Uterus (tissue), 2 donors: Measurements from ENCODE around the gene DNAH7.

Experiments used
- POLR2A ChIP-seq, 2 donors: fragments of 450-650 bp; IDR thresholded peaks; one replicate each; pipeline ENCODE4 v1.6.1; 2016; ENCODE audit warnings: antibody characterized with exemption in 2 of 2, mild to moderate bottlenecking in 1 of 2, moderate library complexity in 1 of 2
- TF ChIP-seq, protein P1 (sequence below), 4 experiments: fragments of 200-600 bp in 2 of 4; fragments of 450-650 bp in 2 of 4; sonication (generic) in 2 of 4; IDR thresholded peaks; one replicate each; pipeline ENCODE4 v1.5.1; 2016 to 2019; ENCODE audit warnings: antibody characterized with exemption in 4 of 4, mild to moderate bottlenecking in 2 of 4, moderate library complexity in 1 of 4

DNA sequence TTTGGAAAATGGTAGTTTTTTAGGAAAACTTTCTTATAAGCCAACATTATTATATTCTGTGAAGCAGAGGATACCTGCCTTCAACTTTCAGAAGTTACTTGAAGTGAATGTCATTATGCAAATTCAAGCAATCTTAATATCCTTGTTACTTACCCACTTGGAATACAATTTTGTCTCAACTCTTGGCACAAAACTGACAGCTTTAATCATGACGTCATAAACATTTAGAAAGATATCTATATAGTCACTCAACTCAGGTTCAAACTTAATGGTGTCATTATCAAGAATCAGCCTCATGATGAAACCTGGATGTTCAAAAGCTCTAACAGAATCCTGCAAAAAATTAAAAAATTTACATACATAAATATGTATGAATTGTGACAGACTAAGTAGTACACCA lies 68.1 kb downstream of the DNAH7 start:
- TF ChIP-seq, protein P1, sequence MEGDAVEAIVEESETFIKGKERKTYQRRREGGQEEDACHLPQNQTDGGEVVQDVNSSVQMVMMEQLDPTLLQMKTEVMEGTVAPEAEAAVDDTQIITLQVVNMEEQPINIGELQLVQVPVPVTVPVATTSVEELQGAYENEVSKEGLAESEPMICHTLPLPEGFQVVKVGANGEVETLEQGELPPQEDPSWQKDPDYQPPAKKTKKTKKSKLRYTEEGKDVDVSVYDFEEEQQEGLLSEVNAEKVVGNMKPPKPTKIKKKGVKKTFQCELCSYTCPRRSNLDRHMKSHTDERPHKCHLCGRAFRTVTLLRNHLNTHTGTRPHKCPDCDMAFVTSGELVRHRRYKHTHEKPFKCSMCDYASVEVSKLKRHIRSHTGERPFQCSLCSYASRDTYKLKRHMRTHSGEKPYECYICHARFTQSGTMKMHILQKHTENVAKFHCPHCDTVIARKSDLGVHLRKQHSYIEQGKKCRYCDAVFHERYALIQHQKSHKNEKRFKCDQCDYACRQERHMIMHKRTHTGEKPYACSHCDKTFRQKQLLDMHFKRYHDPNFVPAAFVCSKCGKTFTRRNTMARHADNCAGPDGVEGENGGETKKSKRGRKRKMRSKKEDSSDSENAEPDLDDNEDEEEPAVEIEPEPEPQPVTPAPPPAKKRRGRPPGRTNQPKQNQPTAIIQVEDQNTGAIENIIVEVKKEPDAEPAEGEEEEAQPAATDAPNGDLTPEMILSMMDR (IDR thresholded peaks at IDR 0.05), result no peak
- no peak for TF ChIP-seq POLR2A (IDR thresholded peaks at IDR 0.05)
